M059J (cell line): Measurements from ENCODE around the gene PXDC1. TPM values are rescaled to one million over a fixed set of nuclear protein-coding genes. Genes with fewer than 3 reads are reported as not detected.
"Not testable (repeated sequence)": the region's sequence is repeated elsewhere in the genome, so short reads cannot be mapped to it uniquely, and the experiment has no call there.

Experiments used
- DNase-seq: peaks from one replicate; pipeline ENCODE4 v3.0.0-alpha.2; 2012; ENCODE audit warnings: low read depth
- total RNA-seq: library from RNA; depleted of rRNA; stranded (reverse); fragments of >200 nt; shearing (Covaris generic); gene quantifications from 2 replicates; pipeline ENCODE4 v1.2.3, GENCODE V29; 2014

The PXDC1 gene
- total RNA-seq, 1 experiment from 2014 or later: 89.8 TPM

DNA sequence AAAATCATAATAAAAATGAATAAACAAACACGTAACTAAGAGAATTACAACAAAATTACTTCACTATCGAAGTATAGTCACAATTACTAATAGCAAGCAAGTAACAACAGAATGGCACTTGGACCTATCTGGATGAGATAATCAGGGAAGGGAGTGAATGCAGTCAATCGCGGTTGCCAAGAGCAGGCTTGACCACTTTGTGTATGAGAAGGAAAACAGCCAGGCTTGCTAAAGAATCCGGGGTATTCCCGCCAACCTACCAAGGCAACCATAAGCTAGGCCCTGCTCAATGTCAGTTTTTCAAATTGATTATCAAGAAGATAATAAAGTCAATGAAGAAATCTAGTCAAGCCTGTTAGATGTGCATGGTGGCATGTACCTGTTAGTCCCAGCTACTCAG is 39.7 kb downstream of the PXDC1 start:
- DNase-seq: no peak

DNA sequence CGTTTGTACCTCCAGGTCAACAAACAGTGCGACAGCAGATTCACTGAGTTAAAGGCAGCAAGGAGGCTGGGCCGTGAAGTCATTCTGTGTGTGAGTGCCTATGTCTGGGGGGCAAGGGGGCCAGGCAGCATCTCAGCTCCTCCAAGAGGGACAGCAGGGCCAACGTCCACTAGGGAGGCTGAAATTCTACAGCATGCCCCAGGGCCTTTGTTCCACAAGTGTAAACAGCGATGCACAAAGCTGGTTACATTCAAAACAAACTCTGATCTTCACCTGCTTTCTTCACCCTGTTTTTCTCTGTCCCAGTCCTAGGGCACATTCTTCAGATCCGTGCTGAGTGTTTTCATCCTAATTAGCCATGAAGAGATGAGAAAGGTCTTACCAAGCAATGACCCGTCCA is 41.1 kb downstream of the PXDC1 start:
- no peak for DNase-seq

DNA sequence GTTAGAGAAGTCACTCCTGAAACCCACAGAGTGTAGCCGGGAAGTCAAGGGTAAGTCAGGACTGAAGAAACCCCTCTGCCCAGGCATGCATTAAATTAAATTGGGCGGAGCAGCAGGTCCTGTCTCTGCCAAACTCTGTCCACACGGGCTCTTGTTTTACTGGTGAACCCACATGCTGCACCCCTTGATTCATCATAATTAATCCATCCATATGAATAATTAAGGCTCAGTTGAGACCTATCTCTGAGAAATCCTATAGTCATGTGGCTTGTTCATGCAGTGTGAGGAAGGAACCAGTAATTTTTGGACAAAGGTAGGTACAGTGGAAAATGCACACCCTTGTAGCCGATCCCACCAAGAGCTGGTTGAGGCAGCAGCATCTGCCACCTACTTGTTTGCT is 43.0 kb downstream of the PXDC1 start:
- no peak for DNase-seq

DNA sequence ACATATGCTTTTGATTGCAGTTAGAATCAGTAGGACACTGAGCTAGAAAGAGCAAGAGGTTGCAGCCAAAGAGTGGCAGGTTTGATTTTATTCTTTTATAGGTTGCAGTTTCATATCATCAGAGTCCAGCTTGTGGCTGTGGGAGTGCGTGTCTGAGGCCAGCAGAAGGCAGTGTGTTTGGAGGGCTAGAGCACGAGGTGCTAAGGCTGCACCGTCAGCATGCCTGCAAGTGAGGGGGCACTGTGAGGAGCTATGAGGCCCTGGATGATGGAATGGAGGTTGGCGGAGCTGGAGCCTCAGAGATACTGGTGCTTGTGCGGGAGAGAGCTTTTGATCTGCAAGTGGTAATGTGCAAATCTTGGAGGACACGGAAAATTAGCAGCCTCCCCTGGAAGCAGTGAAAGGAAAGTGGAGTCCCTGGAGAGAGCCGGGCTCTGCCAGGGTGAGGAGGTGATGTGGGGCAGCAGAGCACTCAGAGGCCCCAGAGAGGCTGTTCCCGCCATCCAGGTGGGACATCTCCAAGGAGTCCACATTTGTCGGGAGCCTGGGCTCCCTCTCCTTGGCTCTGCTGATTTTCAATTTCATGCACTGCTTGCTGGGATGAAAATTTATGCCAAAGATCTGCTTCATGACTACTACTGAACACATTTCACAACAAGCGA is 43.6 kb downstream of the PXDC1 start:
- no peak for DNase-seq

DNA sequence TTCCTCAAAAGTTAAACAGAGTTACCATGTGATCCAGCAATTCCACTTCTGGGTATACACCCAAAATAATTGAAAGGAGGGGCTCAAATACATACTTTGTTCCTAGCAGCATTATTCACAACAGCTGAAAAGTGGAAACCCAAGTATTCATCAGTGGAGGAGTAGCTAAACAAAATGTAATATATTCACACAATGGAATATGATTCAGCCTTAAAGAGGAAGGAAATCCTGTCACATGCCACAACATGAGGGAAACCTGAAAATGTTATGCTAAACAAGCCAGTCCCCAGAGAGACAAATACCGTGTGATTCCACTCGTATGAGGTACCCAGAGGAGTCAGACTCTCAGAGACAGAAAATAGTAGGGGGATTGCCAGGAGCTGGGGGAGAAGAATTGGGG is 44.5 kb downstream of the PXDC1 start:
- no peak for DNase-seq

DNA sequence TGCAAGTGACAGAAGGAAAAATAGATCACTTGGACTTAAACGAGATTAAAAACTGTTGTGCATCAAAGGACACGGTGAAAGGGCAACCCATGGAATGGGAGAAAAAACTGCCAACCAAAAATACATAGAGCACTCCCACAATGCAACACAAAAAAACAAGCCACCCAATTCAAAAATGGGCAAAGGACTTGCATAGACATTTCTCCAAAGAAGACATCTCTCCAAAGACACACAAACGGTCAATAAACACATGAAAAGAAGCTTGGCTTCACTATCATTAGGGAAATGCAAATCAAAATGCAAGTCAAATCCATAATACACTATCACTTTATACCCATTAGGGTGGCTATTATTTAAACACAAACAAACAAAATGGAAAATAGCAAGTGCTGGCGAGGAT is 45.0 kb downstream of the PXDC1 start:
- DNase-seq: no peak

DNA sequence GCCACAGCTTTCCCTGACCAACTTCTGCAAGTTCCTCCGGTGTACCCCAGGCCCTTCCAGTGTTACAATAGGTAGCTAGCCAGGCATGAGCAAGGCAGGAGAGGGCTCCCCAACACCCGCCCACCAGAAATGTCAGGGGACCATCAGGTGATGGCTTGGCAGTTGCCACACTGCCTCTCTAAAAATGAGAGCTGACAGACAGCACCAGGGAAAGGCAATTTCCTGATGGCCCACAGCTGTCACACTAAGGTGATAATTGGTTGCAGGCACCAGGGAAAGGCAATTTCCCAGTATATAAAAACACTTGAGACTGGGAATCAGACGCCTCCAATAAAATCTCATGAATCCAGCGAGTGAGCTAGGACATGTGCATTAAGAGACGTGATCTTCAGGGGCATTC is 49.9 kb downstream of the PXDC1 start:
- DNase-seq: no peak

DNA sequence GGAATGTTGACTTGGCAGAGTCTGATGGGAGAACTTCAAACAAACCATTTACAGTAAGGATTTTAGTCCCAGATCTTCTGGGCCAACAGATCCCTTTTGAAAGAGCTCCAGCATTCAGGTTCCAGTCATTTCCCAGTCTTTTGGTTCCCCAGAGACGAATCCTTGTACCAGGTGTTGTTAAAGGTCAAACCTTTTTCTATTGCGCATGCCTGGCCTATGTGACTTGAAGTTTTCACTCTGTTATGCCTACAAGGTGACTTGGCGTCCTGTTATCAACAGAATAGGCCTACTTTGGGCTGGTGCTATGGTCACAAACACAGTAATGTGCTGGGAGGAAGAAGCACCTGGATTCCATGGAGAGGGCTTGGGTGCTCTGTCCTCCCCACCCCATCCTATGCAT is 52.3 kb downstream of the PXDC1 start:
- DNase-seq: no peak

DNA sequence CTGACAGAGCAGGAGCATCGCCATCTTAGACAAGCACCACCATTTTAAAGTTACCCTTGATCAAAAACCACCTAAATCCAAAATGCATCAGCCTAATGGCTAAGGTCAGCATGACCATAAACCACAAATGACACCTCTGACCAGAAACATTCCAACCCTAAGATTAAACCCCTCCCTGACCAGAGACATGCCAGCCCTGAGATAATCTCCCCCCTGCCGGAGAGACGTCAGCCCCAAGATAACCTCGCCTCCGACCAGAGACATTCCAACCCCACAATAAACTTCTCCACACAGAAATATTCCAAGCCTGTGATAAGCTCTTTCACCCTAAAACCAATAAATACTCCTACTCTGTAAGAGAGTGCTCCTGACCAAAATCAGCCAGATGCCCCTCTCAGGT is 53.5 kb downstream of the PXDC1 start:
- DNase-seq: peak; percentile 81

DNA sequence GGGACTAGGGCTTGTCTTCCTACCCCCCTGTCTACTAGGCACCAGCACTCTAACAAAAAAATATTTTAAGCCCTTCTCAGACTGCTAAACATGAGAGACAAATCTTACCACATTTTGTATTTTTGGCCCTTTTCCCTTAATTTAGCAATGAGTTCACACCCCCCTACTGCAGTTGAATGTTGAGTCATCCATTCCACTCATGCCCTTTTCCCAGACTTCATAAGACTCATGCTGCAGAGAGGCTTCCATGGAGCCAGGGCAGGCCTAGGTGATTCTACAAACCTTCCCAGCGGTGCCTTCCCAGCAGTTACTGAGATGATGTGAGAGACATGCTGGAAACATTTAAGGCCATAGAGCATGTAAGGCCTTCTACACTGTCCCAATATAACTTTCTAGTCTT is 53.9 kb downstream of the PXDC1 start:
- peak; percentile 93 for DNase-seq

DNA sequence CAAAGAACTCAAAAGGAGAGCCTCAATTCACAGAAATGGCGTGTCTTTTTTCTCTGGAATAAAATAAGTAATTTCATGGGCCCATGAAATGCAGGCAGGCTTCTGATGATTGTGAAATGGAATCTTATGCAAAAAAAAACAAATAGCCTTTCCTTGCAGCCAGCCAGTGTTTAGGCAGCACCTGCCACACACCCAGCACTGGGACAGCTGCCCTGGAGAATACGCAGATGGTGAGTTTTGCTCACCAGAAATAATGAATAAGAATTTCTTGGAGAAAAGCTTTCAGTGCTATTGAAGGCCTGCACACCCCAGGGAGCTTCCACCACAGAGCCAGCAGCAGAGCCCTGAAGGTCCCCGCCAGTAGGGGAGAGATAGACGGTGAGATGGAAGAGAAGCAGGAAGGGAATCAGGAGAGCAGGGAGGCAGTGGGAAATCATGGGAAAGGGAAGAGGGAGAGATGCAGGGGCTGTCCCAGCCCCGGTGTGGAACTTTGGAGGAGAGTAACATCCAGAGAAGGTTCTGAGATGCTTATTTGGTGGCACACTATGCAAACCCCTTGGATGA is 54.9 kb downstream of the PXDC1 start:
- no peak for DNase-seq

DNA sequence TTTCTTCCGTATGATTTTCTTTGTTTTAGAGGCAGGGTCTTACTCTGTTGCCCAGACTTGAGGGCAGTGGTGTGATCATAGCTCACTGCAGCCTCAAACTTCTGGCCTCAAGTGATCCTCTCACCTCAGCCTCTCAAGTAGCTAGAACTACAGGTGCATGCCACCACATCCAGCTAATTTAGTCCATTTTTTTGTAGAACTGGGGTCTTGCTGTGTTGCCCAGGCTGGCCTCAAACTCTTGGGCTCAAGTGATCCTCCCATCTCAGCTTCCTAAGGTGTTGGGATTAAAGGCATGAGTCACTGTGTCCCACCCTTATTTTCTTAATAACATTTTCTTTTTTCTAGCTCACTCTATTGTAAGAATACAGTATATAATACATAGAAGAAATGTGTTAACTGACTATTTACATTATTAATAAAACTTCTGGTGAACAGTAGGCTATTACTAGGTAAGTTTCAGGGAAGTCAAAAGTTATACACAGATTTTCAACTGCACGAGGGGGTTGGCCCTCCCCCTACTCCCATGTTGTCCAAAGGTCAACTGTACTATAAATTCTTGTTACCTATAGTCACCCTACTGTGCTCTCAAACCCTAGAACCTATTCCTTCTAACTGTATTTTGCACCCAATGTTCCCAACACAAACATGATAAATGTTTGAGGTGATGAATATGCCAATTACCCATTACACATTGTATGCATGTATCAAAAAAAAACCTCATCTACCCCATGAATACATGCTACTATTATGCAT is 56.3 kb downstream of the PXDC1 start:
- DNase-seq: no peak

DNA sequence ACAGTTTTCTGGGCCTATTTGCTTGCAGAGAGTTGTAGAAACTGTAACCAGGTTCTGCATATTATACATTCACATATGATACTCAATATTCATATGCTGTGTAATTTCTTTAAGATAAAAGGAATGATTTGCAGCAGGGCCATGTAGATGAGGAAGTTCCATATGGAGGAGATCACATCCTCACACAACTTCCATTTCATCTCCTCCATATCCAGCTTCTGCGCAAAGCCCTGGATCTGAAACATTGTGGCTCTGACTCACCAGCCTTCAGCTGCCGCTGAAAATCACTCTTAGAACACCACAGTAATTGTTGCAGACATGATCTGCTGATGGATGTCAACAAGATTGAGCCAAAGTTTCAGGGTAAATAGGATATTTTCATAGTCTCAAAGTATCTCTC is 57.7 kb downstream of the PXDC1 start:
- DNase-seq: no peak

DNA sequence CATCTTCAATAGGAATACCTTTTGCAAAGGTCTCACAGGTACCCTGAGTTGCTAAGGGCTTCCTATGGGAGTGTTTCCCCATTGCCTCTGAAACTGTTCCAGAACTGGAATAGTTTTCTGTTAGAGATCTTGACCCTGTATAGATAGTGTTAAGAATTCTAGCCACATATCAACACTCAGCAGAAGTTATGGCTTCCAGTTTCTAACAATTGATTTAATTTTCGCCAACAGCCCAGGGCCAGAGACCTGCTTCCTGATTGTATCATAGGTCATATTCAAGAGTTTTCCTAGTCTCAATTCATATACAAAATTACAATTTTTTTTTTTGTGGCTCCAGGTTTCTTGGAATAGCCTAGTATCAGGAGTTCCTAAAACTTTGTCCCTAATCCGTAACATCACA is 61.0 kb downstream of the PXDC1 start:
- DNase-seq: no peak

DNA sequence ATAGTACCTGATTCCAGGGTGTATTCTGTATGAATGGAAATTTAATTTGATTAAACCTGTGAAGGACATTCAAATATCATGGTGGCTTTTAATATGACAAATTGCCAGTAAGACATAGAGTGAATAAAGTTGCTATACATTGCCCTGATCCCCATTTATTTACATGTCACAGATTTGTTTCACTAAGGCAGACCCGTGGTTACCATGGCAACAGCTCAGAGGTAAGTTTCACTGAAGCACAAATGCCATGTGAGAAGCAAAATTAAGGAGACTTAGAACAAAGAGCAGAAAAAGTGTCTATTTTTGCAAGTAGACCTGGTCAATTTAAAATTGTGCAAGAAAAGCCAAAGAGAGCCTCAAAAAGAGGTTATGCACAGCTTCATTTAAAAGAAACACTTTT is 63.7 kb downstream of the PXDC1 start:
- DNase-seq: no peak

DNA sequence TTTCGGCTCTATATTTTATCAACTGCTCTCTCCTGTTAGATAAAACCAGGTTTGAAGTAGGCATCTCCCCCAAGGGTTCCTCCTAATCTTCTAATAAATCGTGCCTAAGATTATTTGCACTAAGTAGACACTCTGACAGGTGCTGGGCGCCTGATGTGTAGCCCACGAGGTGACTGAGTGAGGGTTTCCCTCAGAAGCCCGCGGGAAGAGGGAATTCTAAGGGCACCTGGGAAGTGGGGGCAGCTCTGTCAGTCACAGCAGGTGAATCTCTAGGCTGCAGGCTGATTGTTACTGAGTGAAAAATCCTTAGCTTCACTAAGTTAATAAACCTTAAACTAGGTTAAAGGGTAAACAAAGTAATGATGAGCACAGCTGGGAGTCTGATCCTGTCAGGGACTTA is 68.2 kb downstream of the PXDC1 start:
- DNase-seq: no peak

DNA sequence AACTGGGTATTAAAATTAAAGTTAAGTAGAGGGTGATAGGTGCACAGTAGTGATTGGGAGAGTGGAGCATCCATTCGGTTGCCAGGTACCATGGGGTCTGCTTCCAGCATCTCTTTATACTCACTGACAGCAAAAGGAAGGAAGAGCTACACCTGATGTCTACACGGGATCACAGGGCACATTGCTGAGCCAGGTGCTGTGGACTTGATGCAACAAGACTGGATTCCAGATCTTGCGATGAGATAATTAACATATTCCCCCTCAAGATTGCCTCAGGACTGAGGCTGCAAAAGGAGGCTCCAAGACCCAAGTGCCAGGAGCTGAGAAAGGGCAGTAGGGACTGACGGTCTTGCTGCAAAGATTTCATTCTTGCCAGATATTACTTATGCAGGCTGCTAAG is 72.6 kb downstream of the PXDC1 start:
- no peak for DNase-seq

DNA sequence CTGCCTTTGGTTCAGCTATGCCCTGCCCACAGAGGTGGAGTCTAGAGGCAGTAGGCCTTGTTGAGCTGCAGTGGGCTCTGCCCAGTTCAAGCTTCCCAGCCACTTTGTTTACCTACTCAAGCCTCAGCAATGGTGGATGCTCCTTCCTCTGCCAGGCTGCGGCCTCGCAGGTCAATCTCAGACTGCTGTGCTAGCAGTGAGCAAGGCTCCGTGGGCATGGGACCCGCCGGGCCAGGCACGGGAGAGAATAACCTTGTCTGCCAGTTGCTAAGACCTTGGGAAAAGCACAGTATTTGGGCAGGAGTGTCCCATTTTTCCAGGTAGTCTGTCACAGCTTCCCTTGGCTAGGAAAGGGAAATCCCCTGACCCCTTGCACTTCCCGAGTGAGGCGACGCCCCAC is 73.8 kb downstream of the PXDC1 start:
- not testable (repeated sequence) for DNase-seq

DNA sequence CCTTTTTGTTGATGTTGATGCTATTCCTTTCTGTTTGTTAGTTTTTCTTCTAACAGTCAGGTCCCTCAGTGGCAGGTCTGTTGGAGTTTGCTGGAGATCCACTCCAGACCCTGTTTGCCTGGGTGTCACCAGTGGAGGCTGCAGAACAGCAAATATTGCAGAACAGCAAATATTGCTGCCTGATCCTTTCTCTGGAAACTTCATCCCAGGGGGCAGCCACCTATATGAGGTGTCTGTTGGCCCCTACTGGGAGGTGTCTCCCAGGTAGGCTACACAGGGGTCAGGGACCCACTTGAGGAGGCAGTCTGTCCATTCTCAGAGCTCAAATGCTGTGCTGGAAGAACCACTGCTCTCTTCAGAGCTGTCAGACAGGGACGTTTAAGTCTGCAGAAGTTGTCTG is 74.2 kb downstream of the PXDC1 start:
- DNase-seq: not testable (repeated sequence)
